ENCODE results near the gene OOEP.

DNA sequence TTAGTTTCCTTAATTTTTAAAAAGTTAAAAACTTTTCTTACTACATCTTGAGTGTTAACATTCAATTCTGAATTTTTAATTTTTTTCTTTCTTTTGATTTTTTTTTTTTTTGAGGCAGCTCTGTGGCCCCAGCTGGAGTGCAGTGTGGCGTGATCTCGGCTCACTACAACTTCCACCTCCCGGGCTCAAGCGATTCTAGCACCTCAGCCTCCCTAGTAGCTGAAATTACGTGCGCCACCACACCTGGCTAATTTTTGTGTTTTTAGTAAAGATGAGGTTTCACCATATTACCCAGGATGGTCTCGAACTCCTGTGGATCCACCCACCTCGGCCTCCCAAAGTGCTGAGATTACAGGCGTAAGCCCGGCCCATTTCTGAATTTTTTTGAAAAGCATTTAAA is 26.2 kb upstream of the OOEP start:
- TF ChIP-seq EZH2 (IDR thresholded peaks at IDR 0.05) (no peak), CBX3 (IDR thresholded peaks at IDR 0.05; ENCODE audit: low read depth) (no peak), POLR2AphosphoS5 (IDR thresholded peaks at IDR 0.05; ENCODE audit: low read depth, low read length) (no peak), RAD21 (IDR thresholded peaks at IDR 0.05; ENCODE audit: low read depth) (no peak), SP1 (IDR thresholded peaks at IDR 0.05; ENCODE audit: low read depth) (no peak), JUND (IDR thresholded peaks at IDR 0.05) (no peak)
